Measurements from ENCODE around the gene RPL10.

The RPL10 gene

DNA sequence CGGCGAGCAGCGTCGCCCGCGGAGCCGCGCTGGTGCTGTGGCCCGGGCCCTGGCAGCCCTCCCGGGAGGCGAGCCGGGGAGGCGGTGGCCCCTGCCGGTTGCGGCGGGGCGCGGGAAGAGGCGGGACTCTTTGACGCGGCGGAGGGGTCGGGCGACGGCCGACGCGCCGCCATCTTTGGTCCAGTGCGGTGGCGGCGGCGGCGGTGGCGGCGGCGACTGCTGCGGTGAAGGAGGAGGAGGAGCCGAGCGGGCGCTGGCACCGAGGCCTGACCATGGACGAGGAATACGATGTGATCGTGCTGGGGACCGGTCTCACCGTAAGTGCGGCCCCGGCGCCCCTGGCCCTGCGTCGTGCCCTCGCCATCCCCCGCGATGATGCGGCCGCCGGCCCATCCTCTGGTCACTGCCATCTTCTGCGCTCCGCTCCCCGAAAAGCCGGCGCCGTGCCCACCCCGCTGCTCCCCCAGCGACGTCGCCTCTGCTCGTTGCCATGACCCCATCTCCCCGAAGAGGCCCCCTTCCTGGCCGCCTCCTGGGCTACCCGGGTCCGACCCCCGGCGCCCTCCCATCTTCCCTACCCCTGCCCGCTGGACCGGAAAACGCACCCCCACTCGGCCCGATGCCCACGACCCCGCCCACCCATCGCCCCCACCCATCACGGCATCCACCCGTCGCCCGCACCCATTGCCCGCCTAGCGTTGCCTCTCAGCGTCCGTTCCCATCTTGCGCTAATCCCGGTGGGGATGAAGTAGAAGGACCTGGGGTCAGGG lies 39.0 kb downstream of the RPL10 start, which contains the start of gene GDI1:
TSS of gene GDI1 (plus strand) at position 172 of the 770 bp plus-strand sequence. CDS start at position 273, 101 bp downstream.
- H3K36me3 Mint-ChIP-seq (ENCODE audit: low read depth) = peaks cover 19% of the 10 kb centered on the region
- TF ChIP-seq, protein P1, sequence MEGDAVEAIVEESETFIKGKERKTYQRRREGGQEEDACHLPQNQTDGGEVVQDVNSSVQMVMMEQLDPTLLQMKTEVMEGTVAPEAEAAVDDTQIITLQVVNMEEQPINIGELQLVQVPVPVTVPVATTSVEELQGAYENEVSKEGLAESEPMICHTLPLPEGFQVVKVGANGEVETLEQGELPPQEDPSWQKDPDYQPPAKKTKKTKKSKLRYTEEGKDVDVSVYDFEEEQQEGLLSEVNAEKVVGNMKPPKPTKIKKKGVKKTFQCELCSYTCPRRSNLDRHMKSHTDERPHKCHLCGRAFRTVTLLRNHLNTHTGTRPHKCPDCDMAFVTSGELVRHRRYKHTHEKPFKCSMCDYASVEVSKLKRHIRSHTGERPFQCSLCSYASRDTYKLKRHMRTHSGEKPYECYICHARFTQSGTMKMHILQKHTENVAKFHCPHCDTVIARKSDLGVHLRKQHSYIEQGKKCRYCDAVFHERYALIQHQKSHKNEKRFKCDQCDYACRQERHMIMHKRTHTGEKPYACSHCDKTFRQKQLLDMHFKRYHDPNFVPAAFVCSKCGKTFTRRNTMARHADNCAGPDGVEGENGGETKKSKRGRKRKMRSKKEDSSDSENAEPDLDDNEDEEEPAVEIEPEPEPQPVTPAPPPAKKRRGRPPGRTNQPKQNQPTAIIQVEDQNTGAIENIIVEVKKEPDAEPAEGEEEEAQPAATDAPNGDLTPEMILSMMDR (IDR thresholded peaks at IDR 0.05) = no peak
- H3K27me3 Mint-ChIP-seq (ENCODE audit: low read depth, poor library complexity) = peaks cover 6% of the 10 kb centered on the region
- peak within 1 kb of the TSS; percentile 91 for H3K4me3 Mint-ChIP-seq
- peaks cover 20% of the 10 kb centered on the region for H3K4me1 Mint-ChIP-seq
- H3K9me3 Mint-ChIP-seq = peaks cover 67% of the 10 kb centered on the region
- peak within 1 kb of the TSS; percentile 66 for H3K27ac Mint-ChIP-seq
- DNase-seq = peak; percentile 70

DNA sequence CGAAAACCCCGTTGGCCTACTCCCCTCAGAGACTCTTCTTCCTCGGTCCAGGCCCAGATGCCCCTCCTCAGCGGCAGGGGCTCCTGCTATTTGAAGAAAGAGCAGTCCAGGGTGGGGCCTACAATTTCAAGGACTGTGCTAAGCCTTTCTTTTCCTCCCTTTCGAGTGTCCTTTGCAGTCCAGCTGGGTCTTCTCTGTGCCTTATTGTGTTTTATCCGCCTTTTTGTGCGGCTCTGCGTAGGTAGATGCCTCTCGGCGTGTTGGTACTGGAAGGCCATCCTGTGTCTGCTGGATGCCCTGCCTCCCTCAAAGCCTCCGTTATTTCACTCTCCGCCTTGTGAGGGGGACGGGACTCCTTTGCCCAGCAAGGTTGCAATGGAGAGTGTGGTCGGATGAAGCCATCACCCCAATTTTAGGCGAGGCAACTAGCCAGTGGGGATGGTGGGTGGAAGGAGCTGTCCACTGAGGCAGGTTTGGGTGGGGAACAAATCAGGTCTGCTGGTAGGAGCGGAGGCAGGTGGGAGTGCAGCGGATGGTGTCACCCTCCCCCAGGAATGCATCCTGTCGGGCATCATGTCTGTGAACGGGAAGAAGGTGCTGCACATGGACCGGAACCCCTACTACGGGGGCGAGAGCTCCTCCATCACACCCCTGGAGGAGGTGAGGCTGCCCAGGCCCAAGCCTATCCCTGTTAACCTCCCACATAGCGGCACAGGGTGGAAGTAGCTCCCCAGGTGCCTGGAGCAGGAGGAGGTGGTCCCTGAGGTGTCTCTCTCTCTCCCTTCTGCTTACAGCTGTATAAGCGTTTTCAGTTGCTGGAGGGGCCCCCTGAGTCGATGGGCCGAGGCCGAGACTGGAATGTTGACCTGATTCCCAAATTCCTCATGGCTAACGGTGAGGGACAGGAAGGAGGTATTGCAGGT lies 40.1 kb downstream of the RPL10 start:
- peaks cover 2% of the 10 kb centered on the region for H3K27me3 Mint-ChIP-seq (ENCODE audit: low read depth, poor library complexity)
- TF ChIP-seq, protein P1 (IDR thresholded peaks at IDR 0.05) = no peak
- H3K4me1 Mint-ChIP-seq = peaks cover 20% of the 10 kb centered on the region
- no peak overlapping the region for H3K27ac Mint-ChIP-seq
- H3K9me3 Mint-ChIP-seq = peaks cover 70% of the 10 kb centered on the region
- H3K36me3 Mint-ChIP-seq (ENCODE audit: low read depth) = peaks cover 17% of the 10 kb centered on the region
- DNase-seq = no peak
- peak overlapping the region; percentile 91 for H3K4me3 Mint-ChIP-seq

DNA sequence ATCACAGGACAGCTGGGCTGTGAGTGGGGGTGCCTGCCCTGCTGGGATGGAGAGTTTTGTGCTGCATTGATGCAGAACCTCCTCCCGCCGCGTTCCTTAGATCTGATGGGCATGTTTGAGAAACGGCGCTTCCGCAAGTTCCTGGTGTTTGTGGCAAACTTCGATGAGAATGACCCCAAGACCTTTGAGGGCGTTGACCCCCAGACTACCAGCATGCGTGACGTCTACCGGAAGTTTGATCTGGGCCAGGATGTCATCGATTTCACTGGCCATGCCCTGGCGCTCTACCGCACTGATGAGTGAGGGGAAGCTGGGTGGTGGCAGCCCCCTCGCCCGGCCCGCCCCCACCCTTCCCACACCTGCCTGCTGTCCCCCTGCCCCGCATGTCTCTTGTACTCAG lies 41.7 kb downstream of the RPL10 start:
- peaks cover 20% of the 10 kb centered on the region for H3K4me1 Mint-ChIP-seq
- H3K9me3 Mint-ChIP-seq = peaks cover 64% of the 10 kb centered on the region
- no peak for DNase-seq
- peaks cover 9% of the 10 kb centered on the region for H3K36me3 Mint-ChIP-seq (ENCODE audit: low read depth)
- TF ChIP-seq, protein P1 (IDR thresholded peaks at IDR 0.05) = no peak
- no peak overlapping the region for H3K4me3 Mint-ChIP-seq
- H3K27me3 Mint-ChIP-seq (ENCODE audit: low read depth, poor library complexity) = peaks cover 2% of the 10 kb centered on the region
- no peak overlapping the region for H3K27ac Mint-ChIP-seq

DNA sequence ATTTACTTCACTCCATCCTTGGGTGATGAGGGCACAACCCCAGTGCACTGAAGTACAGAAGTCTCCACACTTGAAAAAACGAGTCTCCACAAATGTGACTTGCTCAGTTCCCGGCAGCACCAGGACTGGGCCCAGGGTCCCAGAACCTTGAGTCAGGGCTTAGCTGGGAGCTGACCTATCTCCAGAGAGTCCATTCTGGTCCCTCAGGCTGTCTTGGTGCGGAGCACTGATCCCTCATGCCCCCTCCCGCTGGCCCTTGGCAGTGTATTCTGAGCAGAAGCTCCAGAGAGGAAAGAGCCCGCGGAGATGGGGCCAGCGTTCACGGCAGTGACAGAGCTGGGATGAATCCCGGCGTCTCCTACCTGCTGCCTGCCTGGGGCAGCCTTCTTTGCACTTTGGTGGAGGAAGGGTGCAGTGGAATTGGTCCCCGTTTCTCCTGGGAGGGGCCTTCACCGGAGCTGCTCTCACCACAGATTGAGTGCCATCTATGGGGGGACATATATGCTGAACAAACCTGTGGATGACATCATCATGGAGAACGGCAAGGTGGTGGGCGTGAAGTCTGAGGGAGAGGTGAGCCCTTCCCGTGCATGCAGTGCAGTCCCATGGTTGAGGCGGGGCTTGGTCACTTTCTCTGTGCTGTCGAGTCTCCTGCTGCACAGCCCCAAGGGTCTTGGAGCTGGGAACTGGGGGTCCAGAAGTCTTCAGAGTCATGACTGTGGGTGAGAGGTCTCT lies 42.6 kb downstream of the RPL10 start:
- no peak for DNase-seq
- TF ChIP-seq, protein P1 (IDR thresholded peaks at IDR 0.05) = no peak
- H3K4me3 Mint-ChIP-seq = no peak overlapping the region
- peaks cover 2% of the 10 kb centered on the region for H3K27me3 Mint-ChIP-seq (ENCODE audit: low read depth, poor library complexity)
- peaks cover 18% of the 10 kb centered on the region for H3K4me1 Mint-ChIP-seq
- peaks cover 56% of the 10 kb centered on the region for H3K9me3 Mint-ChIP-seq
- H3K36me3 Mint-ChIP-seq (ENCODE audit: low read depth) = peaks cover 5% of the 10 kb centered on the region
- H3K27ac Mint-ChIP-seq = no peak overlapping the region

DNA sequence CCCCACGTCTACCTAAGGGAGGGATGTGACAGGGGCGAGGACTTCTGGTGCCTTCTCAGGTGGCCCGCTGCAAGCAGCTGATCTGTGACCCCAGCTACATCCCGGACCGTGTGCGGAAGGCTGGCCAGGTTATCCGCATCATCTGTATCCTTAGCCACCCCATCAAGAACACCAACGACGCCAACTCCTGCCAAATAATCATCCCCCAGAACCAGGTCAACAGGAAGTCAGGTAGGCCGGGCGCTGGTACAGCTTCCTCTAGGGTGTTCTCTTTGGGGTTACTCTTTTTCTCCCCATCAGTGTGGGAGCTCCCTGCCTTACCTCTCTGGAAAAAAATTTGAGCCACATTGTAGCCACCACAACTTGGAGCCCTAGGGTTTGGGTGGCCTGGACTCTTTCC lies 43.4 kb downstream of the RPL10 start:
- no peak for DNase-seq
- H3K9me3 Mint-ChIP-seq = peaks cover 51% of the 10 kb centered on the region
- no peak overlapping the region for H3K4me3 Mint-ChIP-seq
- no peaks in the 10 kb centered on the region for H3K36me3 Mint-ChIP-seq (ENCODE audit: low read depth)
- H3K27ac Mint-ChIP-seq = peak overlapping the region; percentile 36
- H3K4me1 Mint-ChIP-seq = peaks cover 17% of the 10 kb centered on the region
- H3K27me3 Mint-ChIP-seq (ENCODE audit: low read depth, poor library complexity) = no peaks in the 10 kb centered on the region
- TF ChIP-seq, protein P1 (IDR thresholded peaks at IDR 0.05) = no peak

Data from nephron progenitor cell (in vitro differentiated cells).